HG03139 (cell line): Measurements from ENCODE around the gene SPATA32.

Experiments
- ATAC-seq: cut with Tn5 transposase; IDR thresholded peaks from one replicate; pipeline ENCODE4 v1.9.1; 2021; ENCODE audit not compliant: unreplicated experiment

Gene SPATA32

GRCh38 chr17:45293413-45294211 is 31.7 kb upstream of the SPATA32 start:
- no peak for ATAC-seq

DNA sequence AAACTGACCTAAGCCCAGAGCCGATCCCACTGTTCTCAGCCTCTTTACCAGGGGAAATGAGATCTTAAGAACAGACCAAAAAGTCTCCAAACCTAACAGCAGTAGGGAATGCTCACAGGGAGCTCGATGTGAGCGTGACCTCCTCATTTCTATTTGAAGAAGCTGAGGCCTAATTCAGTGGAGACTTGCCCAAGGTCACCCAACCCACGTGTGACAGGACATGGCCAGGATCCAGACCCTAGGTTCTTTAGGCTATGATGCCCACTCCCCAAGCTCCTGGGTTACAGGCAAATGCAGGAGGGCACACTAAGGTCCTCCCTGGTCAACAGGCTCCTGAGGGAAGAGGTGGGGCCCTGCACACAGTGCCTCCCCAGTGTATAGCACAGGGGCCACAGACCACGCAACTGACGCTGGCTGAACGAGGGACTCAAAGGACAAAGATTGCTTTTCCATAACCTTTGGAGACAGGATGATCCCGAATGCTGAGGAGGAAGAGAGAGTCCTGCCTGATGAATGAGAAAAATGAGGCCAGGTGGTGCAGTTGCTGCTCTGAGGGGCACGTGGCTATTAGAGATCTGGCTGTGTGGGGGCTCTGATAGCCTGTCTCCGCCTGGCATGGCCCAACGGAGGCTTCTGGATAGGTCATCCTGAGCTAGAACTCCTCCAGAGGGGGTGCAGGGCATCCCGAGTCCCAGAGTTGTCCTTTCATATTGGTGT is 31.0 kb upstream of the SPATA32 start:
- no peak for ATAC-seq

GRCh38 chr17:45291171-45291805 is 29.4 kb upstream of the SPATA32 start:
- ATAC-seq: no peak

DNA sequence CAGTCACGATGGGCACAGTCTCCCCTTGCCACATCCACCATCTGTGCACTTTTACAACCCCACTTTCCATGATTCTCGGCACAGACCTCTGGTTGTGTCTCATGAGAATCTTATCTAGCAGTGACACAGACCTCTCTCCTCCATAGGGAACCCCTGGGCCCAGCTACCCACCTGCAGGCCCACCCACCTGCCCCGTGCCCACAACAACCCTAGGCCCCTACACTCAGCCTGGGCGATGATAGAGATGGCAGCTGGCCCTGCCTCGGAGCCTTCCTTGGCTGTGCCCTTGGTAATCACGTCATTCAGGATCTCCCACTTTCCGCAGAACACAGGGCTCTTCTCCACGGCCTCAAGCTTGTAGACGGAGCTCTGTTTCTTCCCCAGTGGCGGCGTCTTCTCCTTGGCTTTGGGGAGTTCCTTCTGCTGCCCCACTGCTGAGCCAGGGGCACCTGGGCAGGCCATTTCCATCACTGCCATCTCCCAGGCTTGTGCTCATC is 28.4 kb upstream of the SPATA32 start:
- no peak for ATAC-seq

DNA sequence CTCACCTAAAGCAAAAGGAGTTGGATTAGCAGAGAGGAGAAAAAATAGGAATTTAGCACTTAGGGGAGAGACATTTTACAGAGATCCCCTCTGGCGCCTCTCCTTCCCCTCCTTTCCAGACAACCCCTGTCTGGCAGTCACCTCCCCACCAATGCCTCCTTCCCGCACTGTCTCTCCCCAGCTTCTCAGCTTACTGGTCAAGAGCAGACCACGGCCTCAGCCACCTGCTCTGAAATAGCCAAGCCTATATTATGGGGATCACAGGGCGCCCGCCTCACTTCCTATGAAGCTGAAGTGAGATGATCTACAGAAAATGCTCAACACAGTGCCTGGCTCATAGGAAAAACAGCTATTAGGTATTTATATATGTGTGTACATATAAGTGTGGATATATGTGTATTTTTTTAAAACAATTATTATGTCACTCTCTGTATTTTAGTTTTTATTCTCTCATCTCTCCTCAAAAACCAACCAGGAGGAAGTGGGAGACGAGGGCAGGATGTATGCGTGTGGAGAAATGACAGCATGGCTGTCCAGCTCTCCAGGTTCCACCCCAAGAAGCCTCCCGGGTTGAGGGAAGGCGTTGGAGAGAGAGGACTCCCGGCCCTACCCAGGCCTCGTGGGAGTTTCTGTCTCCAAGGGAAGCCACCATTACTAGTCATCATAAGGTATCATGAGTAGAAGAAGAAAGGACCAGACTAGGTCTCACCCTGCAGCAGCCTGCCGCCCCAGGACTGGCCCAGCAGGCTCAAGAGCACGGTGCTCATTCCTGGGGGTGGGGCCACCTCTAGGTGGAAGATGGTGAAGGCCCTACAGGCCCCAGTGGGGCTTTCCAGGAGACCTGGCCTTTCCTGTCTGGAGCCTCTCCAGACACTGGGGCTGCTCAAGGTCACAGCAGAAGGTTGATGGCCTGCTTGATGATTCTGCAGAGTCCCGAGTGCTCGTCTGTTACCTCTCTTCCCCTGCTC is 27.7 kb upstream of the SPATA32 start:
- no peak for ATAC-seq

DNA sequence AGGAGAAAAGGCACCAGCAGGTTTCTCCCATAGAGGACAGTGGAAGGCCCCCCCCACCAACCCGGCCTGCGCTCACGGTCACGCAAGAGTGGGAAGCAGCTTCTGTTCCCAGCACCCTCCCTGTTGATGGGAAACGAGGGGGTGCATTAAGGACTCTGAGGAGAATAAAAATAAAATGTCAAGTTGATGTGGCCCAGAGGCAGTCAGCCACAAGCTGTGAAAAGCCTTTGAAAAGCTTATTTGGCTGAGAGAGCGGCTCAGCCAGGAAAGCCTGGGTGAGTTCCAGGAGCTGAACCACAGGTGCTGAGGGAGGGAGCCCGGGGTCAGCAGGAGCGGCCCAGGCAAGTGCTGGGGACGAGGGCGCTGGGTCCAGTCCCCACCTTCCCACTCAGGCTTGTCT is 26.9 kb upstream of the SPATA32 start:
- no peak for ATAC-seq

DNA sequence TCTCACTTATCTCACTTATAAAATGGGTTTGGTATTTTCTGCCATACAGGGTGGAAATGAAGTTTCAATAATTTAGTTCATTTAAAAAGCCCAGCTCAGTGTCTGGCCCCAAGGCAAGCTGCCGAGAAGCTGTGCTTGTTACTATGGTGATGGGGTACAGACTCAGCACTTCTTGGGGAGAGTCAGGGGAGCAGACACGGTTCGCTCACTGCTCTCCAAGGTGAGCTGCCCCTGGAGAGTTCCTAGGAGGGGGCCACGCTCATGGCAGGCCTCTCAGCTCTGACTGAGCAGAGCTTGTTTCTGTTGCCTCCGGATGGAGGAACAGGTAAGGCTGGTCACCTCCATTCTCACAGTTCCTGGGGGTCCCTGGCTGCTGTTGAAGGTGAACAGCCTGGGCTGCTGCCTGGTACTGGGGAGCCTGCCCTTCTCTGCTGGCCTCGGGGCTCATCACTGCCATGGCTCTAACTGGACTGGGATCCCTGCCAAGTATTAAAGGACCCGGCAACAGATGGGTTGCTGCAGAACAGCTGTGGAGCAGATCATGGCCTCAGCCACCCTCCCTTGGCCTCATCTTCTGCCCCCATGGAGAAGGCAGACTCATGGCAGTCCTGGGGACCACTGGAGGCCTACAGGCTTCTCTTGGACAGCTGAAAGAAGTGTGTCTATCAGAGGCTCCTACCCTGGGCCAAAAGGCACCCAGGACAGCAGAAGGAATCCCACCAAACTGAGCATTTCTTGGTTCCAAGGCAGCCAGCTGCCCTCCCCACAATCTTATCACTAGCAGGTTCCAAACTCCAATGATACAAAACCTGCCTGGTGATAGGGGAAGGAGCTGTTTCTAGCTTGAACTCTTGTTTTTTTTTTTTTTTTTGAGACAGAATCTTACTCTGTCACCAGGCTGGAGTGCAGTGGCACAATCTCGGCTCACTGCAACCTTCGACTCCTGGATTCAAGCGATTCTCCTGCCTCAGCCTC is 25.9 kb upstream of the SPATA32 start:
- ATAC-seq: no peak

DNA sequence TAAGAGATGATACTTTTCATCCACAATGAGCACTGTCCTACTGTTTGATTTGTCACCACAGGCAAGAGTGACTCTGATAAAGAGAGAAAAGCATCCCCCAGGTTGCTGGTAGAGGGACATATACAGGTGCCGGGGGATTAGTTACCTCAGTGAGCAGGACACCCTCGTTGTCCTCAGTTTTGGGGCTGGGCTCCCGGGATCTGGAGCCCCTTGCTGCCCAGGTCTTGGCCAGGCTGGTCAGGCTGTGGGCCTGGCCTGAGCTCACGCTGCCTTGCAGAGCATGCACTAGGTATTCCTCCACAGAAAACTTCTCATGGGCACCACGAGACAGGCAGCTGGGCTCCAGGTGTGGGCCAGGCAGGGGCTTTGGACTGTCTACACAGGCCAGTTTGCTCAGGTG is 24.4 kb upstream of the SPATA32 start:
- ATAC-seq: no peak

DNA sequence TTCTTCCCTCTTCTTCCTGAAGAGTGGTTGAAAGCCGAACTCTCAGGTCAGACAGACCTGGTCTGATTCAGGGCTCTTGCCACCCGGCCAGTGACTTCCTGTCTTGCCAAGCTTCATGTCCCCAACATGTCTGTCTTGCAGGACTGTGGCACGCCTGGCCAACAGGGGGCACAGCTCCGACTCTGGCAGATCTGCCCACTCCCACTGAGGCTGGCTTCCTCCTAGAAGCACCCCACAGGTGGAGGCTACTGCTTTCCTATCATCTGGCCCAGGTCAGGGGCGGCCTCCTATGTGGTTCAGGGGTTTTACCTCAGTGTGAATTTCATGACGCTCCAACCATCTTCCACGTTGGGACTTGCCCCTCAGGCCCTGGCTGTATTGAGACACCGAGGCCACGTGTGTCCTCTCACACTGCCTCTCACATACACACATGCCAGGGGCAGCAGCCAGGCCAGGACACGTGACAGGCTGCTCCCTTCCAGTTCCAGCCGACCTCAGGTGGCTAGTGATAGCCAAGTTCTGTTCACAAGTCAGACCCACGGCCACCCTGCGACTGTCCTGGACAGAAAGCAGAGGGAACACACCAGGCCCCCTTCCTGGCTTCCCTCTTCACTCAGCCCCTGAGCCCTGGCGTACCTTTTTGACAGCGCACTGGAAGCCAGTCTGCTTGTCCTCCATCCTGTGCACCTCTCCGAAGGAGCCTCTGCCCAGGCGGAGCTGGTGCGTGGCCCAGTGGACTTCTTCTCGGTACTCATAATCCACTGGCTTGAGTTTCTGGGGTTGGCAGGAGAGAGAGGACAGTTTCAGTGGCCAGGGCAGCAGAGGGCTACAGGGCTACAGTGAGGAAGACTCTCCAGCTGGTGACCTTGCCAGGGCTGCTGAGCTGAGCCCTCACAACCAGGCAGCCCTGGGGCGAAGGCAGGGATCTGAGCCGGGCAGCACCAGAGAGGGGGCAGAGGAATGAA is 22.6 kb upstream of the SPATA32 start:
- no peak for ATAC-seq

GRCh38 chr17:45283711-45284110 is 21.8 kb upstream of the SPATA32 start:
- ATAC-seq: no peak

DNA sequence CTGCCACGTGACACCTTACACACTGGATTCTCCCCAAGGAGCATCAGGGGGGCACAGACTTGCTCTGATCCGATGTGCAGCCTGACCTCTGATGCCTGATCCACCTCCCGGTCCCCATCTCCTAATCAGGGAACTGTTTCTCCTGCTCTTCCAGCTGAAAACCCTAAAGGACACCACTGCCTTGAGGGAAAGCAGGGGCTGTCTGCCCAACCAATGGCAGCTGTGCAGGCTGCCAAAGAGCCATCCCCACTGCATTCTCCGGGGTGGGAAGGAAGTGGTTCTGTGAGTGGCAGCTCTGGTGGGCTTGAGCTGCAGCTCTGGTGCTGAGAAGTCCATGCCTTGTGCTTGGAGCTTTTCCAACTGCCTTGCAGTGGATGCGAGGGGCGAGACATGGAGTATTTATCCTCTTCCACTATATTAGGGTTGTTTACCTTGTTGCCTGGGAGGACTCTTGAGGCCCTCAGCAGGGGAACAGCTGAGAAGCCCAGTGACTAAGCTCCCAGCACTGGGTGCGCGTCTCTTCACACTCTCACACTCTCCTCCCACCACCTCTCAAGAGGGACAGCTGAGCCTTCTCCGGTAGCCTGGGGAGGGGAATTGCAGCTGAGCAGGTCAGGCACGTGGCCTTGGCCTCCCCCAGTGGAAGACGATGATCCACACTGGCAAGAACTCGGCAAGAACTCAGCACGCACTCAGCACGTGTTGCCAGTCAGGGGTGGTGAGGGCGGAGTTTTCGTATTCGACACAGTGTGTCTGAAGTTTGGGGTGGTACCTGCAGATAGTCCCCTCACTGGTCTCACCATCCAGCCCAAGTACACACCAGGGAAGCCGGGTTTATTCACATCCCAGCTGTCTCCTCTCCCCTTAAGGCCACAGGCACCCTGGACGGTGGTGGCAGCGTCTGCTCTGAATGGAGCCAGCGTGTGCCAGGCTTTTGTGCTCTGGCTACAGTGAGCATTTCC is 21.1 kb upstream of the SPATA32 start:
- ATAC-seq: no peak

DNA sequence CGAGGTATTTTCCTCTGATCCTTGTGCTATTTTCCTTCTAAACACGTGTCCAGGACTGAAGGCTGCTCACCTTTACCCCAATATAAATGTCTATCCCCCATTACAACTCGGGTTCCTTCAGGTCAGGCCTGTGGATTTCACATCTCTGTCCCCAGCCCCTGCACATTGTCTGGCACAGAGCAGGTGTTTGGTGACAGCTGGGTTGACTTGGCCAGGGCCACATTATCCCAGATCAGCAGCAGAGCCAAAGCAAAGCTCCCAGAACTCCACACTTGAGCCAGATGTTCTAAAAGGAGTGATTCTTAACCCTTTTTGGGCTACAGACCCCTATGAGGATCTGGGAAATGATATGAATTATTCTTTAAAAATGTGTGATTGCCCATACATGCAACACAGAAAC is 18.0 kb upstream of the SPATA32 start:
- no peak for ATAC-seq

GRCh38 chr17:45277992-45278391 is 16.1 kb upstream of the SPATA32 start:
- no peak for ATAC-seq

- no peak for ATAC-seq
Measured at GRCh38 chr17:45277216-45277849, 15.4 kb upstream of the SPATA32 start.

- no peak for ATAC-seq
Measured at GRCh38 chr17:45276031-45276430, 14.1 kb upstream of the SPATA32 start.

- ATAC-seq: no peak
Measured at GRCh38 chr17:45274033-45274432, 12.1 kb upstream of the SPATA32 start.

DNA sequence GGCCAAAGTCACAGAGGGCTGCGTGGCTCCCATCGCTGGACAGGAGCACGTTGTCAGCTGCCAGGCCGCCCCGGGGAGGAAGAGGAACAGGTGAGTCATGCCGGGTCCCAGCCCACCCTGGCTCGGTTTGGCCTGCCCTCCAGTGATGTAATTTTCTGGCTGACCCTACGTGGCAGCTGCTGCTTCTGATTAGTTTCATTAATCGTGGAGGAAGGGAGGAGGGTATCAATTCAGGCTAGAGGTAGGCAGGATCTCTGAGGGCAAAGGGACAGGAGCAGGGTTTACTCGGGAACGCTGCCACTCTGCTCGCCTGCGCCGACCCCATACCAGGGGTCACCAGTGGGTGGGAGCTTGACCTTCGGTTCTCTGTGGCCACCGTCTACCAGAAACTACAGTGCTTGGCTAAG is 11.7 kb upstream of the SPATA32 start:
- ATAC-seq: no peak
